ENCODE measurements around the gene DNASE1.
"Not testable (repeated sequence)": the region's sequence is repeated elsewhere in the genome, so short reads cannot be mapped to it uniquely, and the experiment has no call there.

Gene DNASE1

GRCh38 chr16:3641801-3642396 is 12.6 kb upstream of the DNASE1 start:
- DNase-seq (ENCODE audit: low spot score) = no peak

- peak; percentile 25 for DNase-seq (ENCODE audit: low spot score)
These were observed 11.9 kb upstream of the DNASE1 start for GRCh38 chr16:3642397-3643094.

GRCh38 chr16:3643095-3643730 is 11.3 kb upstream of the DNASE1 start:
- no peak for DNase-seq (ENCODE audit: low spot score)

GRCh38 chr16:3645108-3645503 is 9.4 kb upstream of the DNASE1 start:
- DNase-seq (ENCODE audit: low spot score) = no peak

GRCh38 chr16:3645504-3646347 is 8.8 kb upstream of the DNASE1 start:
- peak; percentile 23 for DNase-seq (ENCODE audit: low spot score)

GRCh38 chr16:3646348-3646920 is 8.1 kb upstream of the DNASE1 start:
- peak; percentile 70 for DNase-seq (ENCODE audit: low spot score)

- DNase-seq (ENCODE audit: low spot score) = no peak
These were observed 3.7 kb upstream of the DNASE1 start for GRCh38 chr16:3650631-3651265.

- no peak for DNase-seq (ENCODE audit: low spot score)
These were observed 2.8 kb upstream of the DNASE1 start for GRCh38 chr16:3651461-3652372.

- no peak for DNase-seq (ENCODE audit: low spot score)
These were observed 1.9 kb upstream of the DNASE1 start for GRCh38 chr16:3652373-3653195.

GRCh38 chr16:3655030-3655395 is 522 bp downstream of the DNASE1 start:
- no peak for DNase-seq (ENCODE audit: low spot score)

- no peak for DNase-seq (ENCODE audit: low spot score)
These were observed 1.1 kb downstream of the DNASE1 start for GRCh38 chr16:3655396-3656159.

- DNase-seq (ENCODE audit: low spot score) = not testable (repeated sequence)
These were observed 1.6 kb downstream of the DNASE1 start for GRCh38 chr16:3656160-3656490.

- DNase-seq (ENCODE audit: low spot score) = peak; percentile 72
These were observed 2.3 kb downstream of the DNASE1 start for GRCh38 chr16:3656491-3657468.

- no peak for DNase-seq (ENCODE audit: low spot score)
These were observed 4.8 kb downstream of the DNASE1 start for GRCh38 chr16:3659251-3659650.

- DNase-seq (ENCODE audit: low spot score) = no peak
These were observed 6.8 kb downstream of the DNASE1 start for GRCh38 chr16:3661311-3661710.

GRCh38 chr16:3661922-3662321 is 7.4 kb downstream of the DNASE1 start:
- no peak for DNase-seq (ENCODE audit: low spot score)

GRCh38 chr16:3662601-3663000 is 8.1 kb downstream of the DNASE1 start:
- DNase-seq (ENCODE audit: low spot score) = no peak

All from kidney tubule cell (primary cell).